Measurements from ENCODE around the gene STRN.
"Not testable (repeated sequence)": the region's sequence is repeated elsewhere in the genome, so short reads cannot be mapped to it uniquely, and the experiment has no call there.

The STRN gene, protein sequence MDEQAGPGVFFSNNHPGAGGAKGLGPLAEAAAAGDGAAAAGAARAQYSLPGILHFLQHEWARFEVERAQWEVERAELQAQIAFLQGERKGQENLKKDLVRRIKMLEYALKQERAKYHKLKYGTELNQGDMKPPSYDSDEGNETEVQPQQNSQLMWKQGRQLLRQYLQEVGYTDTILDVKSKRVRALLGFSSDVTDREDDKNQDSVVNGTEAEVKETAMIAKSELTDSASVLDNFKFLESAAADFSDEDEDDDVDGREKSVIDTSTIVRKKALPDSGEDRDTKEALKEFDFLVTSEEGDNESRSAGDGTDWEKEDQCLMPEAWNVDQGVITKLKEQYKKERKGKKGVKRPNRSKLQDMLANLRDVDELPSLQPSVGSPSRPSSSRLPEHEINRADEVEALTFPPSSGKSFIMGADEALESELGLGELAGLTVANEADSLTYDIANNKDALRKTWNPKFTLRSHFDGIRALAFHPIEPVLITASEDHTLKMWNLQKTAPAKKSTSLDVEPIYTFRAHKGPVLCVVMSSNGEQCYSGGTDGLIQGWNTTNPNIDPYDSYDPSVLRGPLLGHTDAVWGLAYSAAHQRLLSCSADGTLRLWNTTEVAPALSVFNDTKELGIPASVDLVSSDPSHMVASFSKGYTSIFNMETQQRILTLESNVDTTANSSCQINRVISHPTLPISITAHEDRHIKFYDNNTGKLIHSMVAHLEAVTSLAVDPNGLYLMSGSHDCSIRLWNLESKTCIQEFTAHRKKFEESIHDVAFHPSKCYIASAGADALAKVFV

DNA sequence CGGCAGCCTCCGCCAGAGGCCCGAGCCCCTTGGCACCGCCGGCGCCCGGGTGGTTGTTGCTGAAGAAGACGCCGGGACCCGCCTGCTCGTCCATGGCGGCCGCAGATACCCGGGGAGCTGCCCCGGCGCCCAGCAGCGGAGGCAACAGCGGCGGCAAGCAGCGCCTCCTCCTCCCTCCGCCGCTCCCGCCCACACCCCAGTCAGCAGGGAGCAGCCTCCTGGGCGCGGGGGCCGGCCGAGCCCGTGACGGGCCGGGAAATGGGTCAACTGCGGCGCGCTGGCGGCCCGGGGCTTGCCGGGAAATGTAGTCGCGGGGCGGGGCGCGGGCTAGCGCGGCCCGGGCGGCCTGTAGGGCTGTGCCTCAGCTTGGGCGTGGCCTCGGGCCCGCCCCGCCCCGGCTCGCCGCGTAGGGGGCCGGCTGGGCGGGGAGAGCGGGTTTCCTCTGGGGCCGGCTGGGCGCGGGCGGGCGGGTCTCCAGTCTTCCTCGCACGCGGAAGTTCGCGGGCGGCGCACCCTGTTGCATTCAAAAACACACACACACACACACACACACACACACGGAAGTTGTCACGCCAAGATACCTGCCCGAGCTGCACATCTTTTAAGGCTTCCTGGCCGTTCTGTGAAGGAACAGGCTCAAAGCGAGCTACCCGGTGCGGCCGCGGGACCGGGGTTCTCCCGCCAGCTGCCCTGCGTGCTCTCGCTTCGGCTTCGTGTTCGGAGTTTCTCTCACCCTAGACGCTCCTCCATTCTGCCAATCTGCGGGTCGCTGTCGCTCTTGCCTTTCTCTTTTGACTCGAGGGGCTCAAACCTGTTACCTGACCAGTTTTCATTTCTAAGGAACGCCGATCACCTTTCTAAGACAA, at the start of gene STRN:
Gene STRN, minus strand, starts transcription at position 167 of the 866 bp plus-strand sequence. Its CDS starts 73 bp downstream, at position 94.
- Histone ChIP-seq H3K36me3 (replicated peaks) (no peaks in the 10 kb centered on the region), H3K27me3 (ENCODE audit: low read depth) (no peaks in the 10 kb centered on the region), H3K4me3 (peak within 1 kb of the TSS; percentile 60), H3K4me1 (peaks cover 32% of the 10 kb centered on the region), H3K9me3 (no peaks in the 10 kb centered on the region)
- in situ Hi-C loops (cut with MboI; ENCODE audit: low sequenced_read_pairs), result no loop called here
- DNase-seq (ENCODE audit: low spot score in 2 of 2), result peak; percentile 82 to 96

DNA sequence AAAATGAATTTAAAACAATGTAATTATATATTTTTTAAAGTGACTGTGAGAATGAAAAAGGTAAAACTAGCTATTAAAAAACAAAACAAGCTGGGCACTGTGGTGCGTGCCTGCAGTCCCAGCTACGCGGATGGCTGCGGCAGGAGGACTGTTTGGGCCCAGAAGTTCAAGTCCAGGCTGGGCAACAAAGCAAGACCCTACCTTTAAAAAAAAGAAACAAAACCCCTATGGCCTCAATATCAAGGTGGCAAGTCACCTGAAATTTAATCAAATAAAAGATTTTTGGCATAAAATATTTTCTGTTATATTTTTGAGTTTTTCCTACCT, 46.9 kb upstream of the STRN start:
- in situ Hi-C loops (cut with MboI; ENCODE audit: low sequenced_read_pairs), result no loop called here
- peaks cover 4% of the 10 kb centered on the region; the same call in 1 of the 2 replicates for H3K4me1 ChIP-seq
- no peaks in the 10 kb centered on the region for H3K9me3 ChIP-seq
- DNase-seq (ENCODE audit: low spot score in 2 of 2), result no peak
- H3K4me3 ChIP-seq, result no peak overlapping the region
- no peaks in the 10 kb centered on the region for H3K27me3 ChIP-seq (ENCODE audit: low read depth)
- peaks cover 8% of the 10 kb centered on the region; the same call in 1 of the 2 replicates for H3K36me3 ChIP-seq (replicated peaks)

DNA sequence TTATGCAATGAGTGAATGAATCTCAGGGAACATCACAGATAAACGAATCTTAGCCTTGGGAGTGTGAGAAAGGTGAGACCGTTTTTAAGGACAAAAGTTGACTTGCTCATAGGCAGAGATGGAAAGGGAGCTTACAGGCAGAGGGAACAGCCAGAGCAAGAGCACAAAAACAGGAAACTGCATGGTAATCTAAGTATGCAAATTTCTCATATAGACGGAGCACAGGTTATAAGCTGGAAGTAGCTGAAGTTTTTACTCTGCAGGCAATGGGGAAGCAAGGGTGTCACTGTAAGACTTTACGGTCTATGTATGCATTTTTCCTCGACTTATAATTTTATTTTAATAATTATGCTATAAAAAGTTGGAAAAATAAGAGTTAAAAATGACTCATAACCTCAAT, 44.8 kb upstream of the STRN start:
- peaks cover 4% of the 10 kb centered on the region; the same call in 1 of the 2 replicates for H3K4me1 ChIP-seq
- no peak overlapping the region for H3K4me3 ChIP-seq
- H3K27me3 ChIP-seq (ENCODE audit: low read depth), result no peaks in the 10 kb centered on the region
- no peaks in the 10 kb centered on the region for H3K9me3 ChIP-seq
- H3K36me3 ChIP-seq (replicated peaks), result peaks cover 6% of the 10 kb centered on the region; the same call in 1 of the 2 replicates
- no peak for DNase-seq (ENCODE audit: low spot score in 2 of 2)
- in situ Hi-C loops (cut with MboI; ENCODE audit: low sequenced_read_pairs), result no loop called here

DNA sequence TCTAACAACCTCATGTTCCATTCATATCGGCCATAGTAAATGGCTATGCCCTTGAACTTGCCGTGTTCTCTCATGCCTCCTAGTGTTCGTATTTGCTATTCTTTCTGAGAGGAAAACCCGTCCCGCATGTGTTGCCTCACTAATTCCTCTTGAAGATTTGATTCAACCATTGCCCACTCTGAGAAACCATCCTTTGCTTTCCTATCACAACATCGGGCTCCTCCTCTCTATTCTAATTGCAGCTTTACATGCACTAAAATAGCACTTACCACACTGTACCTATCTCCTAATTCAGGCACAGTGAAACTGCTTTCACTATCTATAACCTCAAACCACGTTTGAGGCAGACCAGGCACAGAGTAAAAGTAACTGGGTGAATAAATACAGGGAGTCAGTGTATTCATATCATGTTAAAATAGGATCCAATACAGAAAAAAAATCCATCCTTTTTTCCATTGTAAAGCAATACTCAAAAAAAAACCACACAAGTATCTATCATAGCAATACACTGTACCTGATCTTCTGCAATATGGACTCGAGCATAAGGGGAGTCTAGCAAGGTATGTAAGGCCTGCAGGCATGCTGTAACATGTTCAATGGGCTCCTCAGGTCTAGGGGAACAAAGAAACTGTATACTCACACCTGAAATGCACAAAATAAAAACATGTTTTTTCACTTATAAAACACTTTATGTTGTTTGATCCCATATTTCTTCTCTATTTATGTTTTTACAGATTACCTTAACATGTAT, 39.0 kb upstream of the STRN start:
- in situ Hi-C loops (cut with MboI; ENCODE audit: low sequenced_read_pairs), result no loop called here
- no peak for DNase-seq (ENCODE audit: low spot score in 2 of 2)
- H3K4me3 ChIP-seq, result no peak overlapping the region

DNA sequence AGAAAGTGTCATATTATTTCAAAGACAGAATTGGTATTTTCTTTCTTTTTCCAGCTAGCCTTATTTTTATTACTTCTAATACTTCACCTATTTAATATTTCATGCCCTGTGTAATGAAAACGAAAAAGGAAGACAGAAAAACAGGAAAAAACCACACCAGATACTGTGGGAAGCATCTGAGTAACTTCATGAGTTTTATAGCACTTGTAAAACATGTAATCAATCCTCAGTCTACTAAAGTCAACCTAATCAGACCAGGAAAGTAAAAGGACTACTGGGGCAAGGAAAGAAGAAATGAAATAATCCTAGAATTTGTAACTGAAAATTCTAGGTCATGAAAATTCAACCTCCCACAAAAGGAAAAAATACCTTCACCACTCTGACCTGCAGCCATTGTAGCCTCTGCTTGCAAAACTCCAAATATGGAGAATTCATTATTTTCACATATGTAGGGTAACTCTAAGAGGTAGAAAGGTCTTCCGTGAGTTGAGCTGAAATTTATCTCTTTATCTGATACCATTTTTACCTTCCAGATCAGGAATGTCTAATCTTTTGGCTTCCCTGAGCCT, 34.7 kb upstream of the STRN start:
- in situ Hi-C loops (cut with MboI; ENCODE audit: low sequenced_read_pairs), result no loop called here
- H3K9me3 ChIP-seq, result no peaks in the 10 kb centered on the region

More for the DNA sequence above, 39.0 kb upstream of the STRN start:
- Histone ChIP-seq H3K9me3 (no peaks in the 10 kb centered on the region), H3K36me3 (replicated peaks) (peaks cover 10% of the 10 kb centered on the region), H3K4me1 (no peaks in the 10 kb centered on the region), H3K27me3 (ENCODE audit: low read depth) (no peaks in the 10 kb centered on the region)

DNA sequence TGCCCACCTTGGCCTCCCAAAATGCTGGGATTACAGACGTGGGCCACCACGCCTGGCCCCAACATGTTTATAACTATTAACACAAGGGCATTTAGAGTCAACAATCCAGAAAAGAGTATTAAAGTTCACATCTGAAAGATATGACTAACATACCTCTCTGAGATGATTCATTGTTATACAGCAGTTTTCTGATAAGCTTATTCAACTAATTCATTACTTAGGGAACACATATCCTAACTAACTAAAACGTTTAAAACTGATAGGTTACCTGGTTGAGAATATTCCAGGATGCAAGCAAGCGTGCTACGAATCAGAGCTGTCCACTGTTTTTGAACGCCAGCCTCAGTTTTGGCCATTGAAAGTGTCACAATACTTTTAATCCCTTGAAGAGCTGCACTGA, 34.0 kb upstream of the STRN start:
- Histone ChIP-seq H3K4me1 (no peaks in the 10 kb centered on the region), H3K4me3 (no peak overlapping the region), H3K36me3 (replicated peaks) (peaks cover 6% of the 10 kb centered on the region), H3K9me3 (no peaks in the 10 kb centered on the region), H3K27me3 (ENCODE audit: low read depth) (no peaks in the 10 kb centered on the region)
- in situ Hi-C loops (cut with MboI; ENCODE audit: low sequenced_read_pairs), result no loop called here
- DNase-seq (ENCODE audit: low spot score in 2 of 2), result no peak

More for the DNA sequence above, 34.7 kb upstream of the STRN start:
- Histone ChIP-seq H3K4me3 (no peak overlapping the region), H3K36me3 (replicated peaks) (peaks cover 10% of the 10 kb centered on the region), H3K4me1 (no peaks in the 10 kb centered on the region), H3K27me3 (ENCODE audit: low read depth) (no peaks in the 10 kb centered on the region)
- no peak for DNase-seq (ENCODE audit: low spot score in 2 of 2)

DNA sequence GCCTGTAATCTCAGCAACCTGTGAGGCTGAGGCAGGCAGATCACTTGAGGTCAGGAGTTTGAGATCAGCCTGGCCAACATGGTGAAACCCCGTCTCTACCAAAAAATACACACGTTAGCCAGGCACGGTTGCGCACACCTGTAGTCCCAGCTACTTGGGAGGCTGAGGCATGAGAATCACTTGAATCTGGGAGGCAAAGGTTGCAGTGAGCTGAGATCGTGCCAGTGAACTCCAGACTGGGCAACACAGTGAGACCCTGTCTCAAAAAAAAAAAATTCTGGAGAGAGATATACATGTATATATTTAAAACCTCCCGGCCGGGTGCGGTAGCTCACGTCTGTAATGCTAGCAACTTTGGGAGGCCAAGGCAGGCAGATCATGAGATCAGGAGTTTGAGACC, 33.1 kb upstream of the STRN start:
- H3K36me3 ChIP-seq (replicated peaks); DNase-seq (ENCODE audit: low spot score in 2 of 2); H3K4me3 ChIP-seq; in situ Hi-C loops (cut with MboI; ENCODE audit: low sequenced_read_pairs); H3K27me3 ChIP-seq (ENCODE audit: low read depth); H3K4me1 ChIP-seq; H3K9me3 ChIP-seq: not testable (repeated sequence)

DNA sequence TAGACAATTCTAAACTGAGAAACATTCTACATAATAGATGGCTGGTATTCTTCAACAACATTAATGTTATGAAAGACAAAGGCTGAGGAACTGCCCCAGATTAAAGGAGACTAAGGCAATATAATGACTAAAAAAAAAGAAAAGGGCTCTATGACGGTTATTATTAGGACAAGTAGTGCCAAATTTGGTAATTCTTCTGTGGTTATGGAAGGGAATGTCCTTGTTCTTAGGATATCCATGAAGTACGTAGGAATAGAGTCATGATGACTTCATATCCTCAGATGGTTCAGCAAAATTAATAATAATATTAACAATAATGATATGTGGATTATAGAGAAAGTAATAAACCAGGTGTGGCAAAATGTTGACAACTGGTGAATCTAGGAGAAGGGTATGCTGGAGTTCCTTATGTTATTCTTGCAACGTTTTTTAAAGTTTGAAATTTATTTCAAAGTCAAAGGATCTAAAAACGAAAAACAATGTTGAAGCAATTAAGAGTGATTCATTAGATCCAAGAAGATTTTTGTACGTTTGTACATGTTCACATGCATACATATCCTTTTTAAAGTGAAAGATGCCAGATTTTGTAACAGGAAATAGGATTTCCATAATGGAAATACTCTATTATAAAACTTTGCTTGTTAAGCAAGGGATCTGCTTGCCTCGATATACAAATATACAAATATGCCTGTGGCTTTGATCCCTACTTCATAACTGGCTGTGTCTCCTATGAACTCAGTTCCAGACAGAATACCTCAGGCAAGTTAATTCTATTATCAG, 27.7 kb upstream of the STRN start:
- in situ Hi-C loops (cut with MboI; ENCODE audit: low sequenced_read_pairs), result no loop called here
- no peak for DNase-seq (ENCODE audit: low spot score in 2 of 2)
- H3K4me1 ChIP-seq, result no peaks in the 10 kb centered on the region
- no peaks in the 10 kb centered on the region for H3K27me3 ChIP-seq (ENCODE audit: low read depth)
- peaks cover 4% of the 10 kb centered on the region for H3K36me3 ChIP-seq (replicated peaks)
- H3K9me3 ChIP-seq, result no peaks in the 10 kb centered on the region
- no peak overlapping the region for H3K4me3 ChIP-seq

DNA sequence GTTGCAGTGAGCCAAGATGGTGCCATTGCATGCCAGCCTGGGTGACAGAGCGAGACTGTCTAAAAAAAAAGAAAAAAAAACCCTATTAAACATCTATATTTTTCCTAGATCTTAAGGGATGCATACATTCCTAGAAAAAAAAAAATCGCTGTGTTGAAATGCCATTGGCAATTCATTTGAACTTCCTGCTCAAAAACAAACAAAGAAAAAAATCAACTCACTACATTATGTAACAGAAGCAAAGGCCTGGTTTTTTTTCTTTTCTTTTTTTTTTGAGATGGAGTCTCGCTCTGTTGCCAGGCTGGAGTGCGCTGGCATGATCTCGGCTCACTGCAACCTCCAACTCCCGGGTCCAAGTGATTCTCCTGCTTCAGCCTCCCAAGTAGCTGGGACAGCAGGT, 21.7 kb upstream of the STRN start:
- DNase-seq (ENCODE audit: low spot score in 2 of 2), result no peak
- no peaks in the 10 kb centered on the region for H3K9me3 ChIP-seq
- 0 out of 2 replicates have a peak, but pooled peaks cover 4% of the 10 kb centered on the region for H3K36me3 ChIP-seq (replicated peaks)
- no peak overlapping the region for H3K4me3 ChIP-seq
- no peaks in the 10 kb centered on the region for H3K4me1 ChIP-seq
- in situ Hi-C loops (cut with MboI; ENCODE audit: low sequenced_read_pairs), result no loop called here
- H3K27me3 ChIP-seq (ENCODE audit: low read depth), result no peaks in the 10 kb centered on the region

DNA sequence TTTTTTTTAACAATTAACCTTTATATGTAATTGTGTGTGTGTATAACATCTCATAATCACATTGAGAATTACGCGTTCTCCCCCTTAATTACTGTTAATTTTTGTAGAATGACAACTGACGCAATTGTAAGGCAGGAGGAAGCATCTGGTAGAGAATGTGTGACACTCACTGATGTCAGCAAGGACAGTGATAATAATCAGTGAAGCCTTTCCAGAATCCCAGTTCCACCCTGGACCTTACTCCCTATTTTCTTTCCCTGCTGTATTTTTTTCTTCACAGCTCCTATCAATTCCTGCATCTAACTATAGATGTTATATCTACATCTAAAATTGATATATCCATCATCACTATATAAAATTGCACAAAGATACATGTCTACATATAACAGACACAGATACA, 16.1 kb upstream of the STRN start:
- no peak for DNase-seq (ENCODE audit: low spot score in 2 of 2)
- no peaks in the 10 kb centered on the region for H3K4me1 ChIP-seq
- in situ Hi-C loops (cut with MboI; ENCODE audit: low sequenced_read_pairs), result no loop called here

DNA sequence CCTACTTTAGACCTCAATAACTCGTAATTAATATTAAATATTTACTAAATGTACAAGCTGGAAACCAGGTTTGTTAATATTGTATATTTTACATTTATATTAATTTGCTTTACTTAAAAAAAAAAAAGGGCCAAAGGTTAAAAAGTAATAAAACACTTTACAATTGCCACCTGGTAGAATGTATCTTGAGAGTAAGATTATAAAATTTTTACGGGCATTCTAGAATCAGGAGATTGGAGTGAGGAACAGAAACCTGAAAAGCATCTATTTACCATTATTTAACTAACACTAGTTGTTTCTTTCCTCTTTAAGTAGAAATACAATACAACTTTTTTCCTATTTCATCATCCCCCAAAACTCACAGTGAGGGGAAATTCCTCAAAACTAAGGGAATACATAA, 15.6 kb upstream of the STRN start:
- no peaks in the 10 kb centered on the region for H3K9me3 ChIP-seq
- in situ Hi-C loops (cut with MboI; ENCODE audit: low sequenced_read_pairs), result no loop called here
- no peak for DNase-seq (ENCODE audit: low spot score in 2 of 2)
- no peak overlapping the region for H3K4me3 ChIP-seq
- H3K36me3 ChIP-seq (replicated peaks), result no peaks in the 10 kb centered on the region
- no peaks in the 10 kb centered on the region for H3K27me3 ChIP-seq (ENCODE audit: low read depth)
- H3K4me1 ChIP-seq, result no peaks in the 10 kb centered on the region

More for the DNA sequence above, 16.1 kb upstream of the STRN start:
- Histone ChIP-seq H3K4me3 (no peak overlapping the region), H3K27me3 (ENCODE audit: low read depth) (no peaks in the 10 kb centered on the region), H3K9me3 (no peaks in the 10 kb centered on the region), H3K36me3 (replicated peaks) (no peaks in the 10 kb centered on the region)

DNA sequence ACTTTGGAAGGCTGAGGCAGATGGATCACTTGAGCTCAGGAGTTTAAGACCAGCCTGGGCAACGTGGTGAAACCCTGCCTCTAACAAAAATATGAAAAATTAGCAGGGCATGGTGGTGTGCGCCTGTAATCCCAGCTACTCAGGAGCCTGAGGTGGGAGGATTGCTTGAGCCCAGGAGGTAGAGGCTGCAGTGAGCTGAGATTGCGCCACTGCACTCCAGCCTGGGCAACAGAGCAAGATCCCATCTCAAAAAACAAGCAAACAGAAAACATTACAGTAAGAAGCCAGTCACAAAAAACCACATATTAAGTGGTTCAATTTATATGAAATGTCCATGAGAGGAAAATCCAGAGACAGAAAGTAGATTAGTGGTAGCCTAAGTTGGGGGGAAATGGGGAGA, 12.7 kb upstream of the STRN start:
- not testable (repeated sequence) for DNase-seq (ENCODE audit: low spot score in 2 of 2)

More for the DNA sequence above, 12.7 kb upstream of the STRN start:
- H3K4me1 ChIP-seq; H3K36me3 ChIP-seq (replicated peaks); H3K9me3 ChIP-seq; in situ Hi-C loops (cut with MboI; ENCODE audit: low sequenced_read_pairs); H3K27me3 ChIP-seq (ENCODE audit: low read depth); H3K4me3 ChIP-seq: not testable (repeated sequence)

All from HAP-1 (cell line).